OCI-LY3 (cell line): ENCODE measurements around the gene TMEM47.

Experiments used
- EZH2phosphoT487 ChIP-seq: fragments of 200-600 bp; shearing (Covaris generic); IDR thresholded peaks from 2 replicates; pipeline ENCODE4 v1.6.1; 2018; ENCODE audit warnings: antibody characterized with exemption, mixed run types, low read depth
- TF ChIP-seq, protein P1 (sequence below): fragments of 200-600, 300-600 bp; sonication (generic); IDR thresholded peaks from 2 replicates; pipeline ENCODE4 v1.5.1; 2014; ENCODE audit warnings: antibody characterized with exemption, low read length, low read depth

DNA sequence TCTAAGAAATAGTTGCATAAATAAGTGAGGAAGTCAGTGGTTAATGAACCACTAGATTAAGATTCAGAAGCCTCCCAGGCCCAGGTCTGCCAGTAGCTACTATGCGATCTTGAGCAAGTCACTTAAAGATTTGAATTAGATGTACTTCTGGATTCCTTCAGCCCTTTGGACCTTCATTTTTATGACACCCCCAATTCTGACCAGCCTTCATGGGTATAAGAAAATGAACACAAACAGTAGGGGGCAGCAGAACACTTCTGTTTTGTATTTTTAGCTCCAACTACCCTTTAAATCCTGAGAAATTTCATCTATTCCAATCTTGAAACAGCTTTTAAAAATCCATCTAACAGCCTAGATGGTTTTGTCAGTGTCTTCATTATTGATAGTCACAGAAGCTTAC is 19.0 kb downstream of the TMEM47 start:
- TF ChIP-seq, protein P1, sequence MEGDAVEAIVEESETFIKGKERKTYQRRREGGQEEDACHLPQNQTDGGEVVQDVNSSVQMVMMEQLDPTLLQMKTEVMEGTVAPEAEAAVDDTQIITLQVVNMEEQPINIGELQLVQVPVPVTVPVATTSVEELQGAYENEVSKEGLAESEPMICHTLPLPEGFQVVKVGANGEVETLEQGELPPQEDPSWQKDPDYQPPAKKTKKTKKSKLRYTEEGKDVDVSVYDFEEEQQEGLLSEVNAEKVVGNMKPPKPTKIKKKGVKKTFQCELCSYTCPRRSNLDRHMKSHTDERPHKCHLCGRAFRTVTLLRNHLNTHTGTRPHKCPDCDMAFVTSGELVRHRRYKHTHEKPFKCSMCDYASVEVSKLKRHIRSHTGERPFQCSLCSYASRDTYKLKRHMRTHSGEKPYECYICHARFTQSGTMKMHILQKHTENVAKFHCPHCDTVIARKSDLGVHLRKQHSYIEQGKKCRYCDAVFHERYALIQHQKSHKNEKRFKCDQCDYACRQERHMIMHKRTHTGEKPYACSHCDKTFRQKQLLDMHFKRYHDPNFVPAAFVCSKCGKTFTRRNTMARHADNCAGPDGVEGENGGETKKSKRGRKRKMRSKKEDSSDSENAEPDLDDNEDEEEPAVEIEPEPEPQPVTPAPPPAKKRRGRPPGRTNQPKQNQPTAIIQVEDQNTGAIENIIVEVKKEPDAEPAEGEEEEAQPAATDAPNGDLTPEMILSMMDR, result peak; percentile 70
- TF ChIP-seq EZH2phosphoT487, result no peak
